GM19238 (cell line): Measurements from ENCODE around the gene SS18L1.
"Not testable (repeated sequence)": the region's sequence is repeated elsewhere in the genome, so short reads cannot be mapped to it uniquely, and the experiment has no call there.

Experiments used
- DNase-seq: peaks from one replicate; pipeline ENCODE4 v3.0.0; 2011; ENCODE audit warnings: low spot score; ENCODE audit not compliant: insufficient read length

Gene SS18L1

GRCh38 chr20:62143081-62143956, at the start of gene SS18L1, which contains the start of gene PSMA7:
SS18L1 (plus strand) TSS chr20:62143769; CDS start chr20:62143821, 52 bp downstream.
PSMA7 (minus strand) TSS chr20:62143394; CDS start chr20:62143303, 91 bp downstream.
- peak; percentile 96 for DNase-seq

- DNase-seq, result no peak
Observed at GRCh38 chr20:62096421-62097380, 46.9 kb upstream of the SS18L1 start.

GRCh38 chr20:62097881-62098407, 45.6 kb upstream of the SS18L1 start:
- DNase-seq, result no peak

- no peak for DNase-seq
Observed at GRCh38 chr20:62101078-62101477, 42.5 kb upstream of the SS18L1 start.

- no peak for DNase-seq
Observed at GRCh38 chr20:62103508-62104233, 39.9 kb upstream of the SS18L1 start.

GRCh38 chr20:62104234-62104789, 39.3 kb upstream of the SS18L1 start:
- DNase-seq, result no peak

GRCh38 chr20:62104791-62105345, 38.7 kb upstream of the SS18L1 start:
- no peak for DNase-seq

- DNase-seq, result no peak
Observed at GRCh38 chr20:62105592-62105991, 38.0 kb upstream of the SS18L1 start.

- no peak for DNase-seq
Observed at GRCh38 chr20:62111148-62111547, 32.4 kb upstream of the SS18L1 start.

- no peak for DNase-seq
Observed at GRCh38 chr20:62112368-62112767, 31.2 kb upstream of the SS18L1 start.

GRCh38 chr20:62114894-62115293, 28.7 kb upstream of the SS18L1 start:
- DNase-seq, result no peak

- DNase-seq, result not testable (repeated sequence)
Observed at GRCh38 chr20:62115800-62116407, 27.7 kb upstream of the SS18L1 start.

GRCh38 chr20:62116558-62117361, 26.8 kb upstream of the SS18L1 start:
- no peak for DNase-seq

- DNase-seq, result no peak
Observed at GRCh38 chr20:62117362-62117646, 26.3 kb upstream of the SS18L1 start.

GRCh38 chr20:62117658-62118057, 25.9 kb upstream of the SS18L1 start:
- DNase-seq, result no peak

- DNase-seq, result no peak
Observed at GRCh38 chr20:62118113-62119043, 25.2 kb upstream of the SS18L1 start.

- DNase-seq, result no peak
Observed at GRCh38 chr20:62119115-62119514, 24.5 kb upstream of the SS18L1 start.
